GM18951 (cell line): Measurements from ENCODE around the gene KRTAP10-9.
"Not testable (repeated sequence)": the region's sequence is repeated elsewhere in the genome, so short reads cannot be mapped to it uniquely, and the experiment has no call there.

Source experiments
- POLR2A ChIP-seq: IDR thresholded peaks from 4 replicates; pipeline ENCODE4 v1.6.1; 2011; ENCODE audit warnings: mild to moderate bottlenecking; ENCODE audit not compliant: insufficient read length, insufficient read depth; ENCODE audit errors: extremely low read depth
- in situ Hi-C: fragments of 300-500 bp; cut with MboI; formaldehyde crosslinking; loops from one replicate; pipeline ENCODE4 v1.12.0; 2022; ENCODE audit warnings: low sequenced_read_pairs, mixed read lengths, inconsistent platforms; ENCODE audit not compliant: unreplicated experiment

Gene KRTAP10-9

GRCh38 chr21:44592446-44593311 lies 34.2 kb upstream of the KRTAP10-9 start, which contains the start of gene KRTAP10-6:
TSS of gene KRTAP10-6 (minus strand) at chr21:44592505. CDS start at chr21:44592484, 21 bp downstream.
- no peak for TF ChIP-seq POLR2A
- in situ Hi-C loops: no loop called here

GRCh38 chr21:44593598-44594405 lies 33.1 kb upstream of the KRTAP10-9 start:
- TF ChIP-seq POLR2A: no peak
- in situ Hi-C loops: no loop called here

DNA sequence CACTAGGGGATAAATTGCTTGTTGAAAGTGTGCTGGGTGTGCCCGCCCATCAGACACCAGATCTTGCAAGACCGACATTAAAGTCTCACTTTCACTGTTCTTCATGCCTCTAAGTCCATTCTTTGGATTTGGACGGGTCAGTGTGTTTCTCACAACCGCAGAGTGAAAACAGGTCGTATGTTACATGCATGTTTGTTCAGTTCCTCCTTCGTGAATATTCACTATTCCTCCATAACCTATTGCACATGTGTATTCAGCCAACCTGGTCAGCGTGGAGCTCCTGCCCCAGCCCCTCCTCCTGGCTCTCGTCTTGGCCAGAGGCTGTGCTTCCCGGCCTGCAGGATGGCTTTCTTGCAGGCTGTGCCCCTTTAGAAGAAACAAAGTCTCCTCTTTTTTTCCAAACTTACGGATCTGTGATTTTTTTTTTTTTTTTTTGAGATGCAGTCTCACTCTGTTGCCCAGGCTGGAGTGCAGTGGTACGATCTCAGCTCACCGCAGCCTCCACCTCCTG lies 32.4 kb upstream of the KRTAP10-9 start:
- TF ChIP-seq POLR2A: no peak
- in situ Hi-C loops: no loop called here

DNA sequence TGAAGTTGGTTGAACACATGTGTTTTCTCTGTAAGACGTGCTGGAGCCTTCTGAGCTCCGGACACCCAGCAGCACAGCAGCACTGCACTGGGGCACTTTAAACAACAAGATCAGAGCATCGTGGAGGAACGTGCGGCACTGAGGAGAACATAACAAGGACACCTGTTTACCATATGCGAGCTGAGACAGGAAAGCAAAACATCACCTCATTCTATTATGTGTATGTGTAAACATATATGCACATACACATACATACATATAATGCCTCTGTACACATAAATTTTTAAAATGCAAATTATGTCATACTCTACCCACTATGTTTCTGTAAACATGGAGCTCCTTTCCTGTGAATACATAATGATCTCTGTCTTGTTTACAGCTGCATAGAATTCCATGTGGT lies 31.4 kb upstream of the KRTAP10-9 start:
- in situ Hi-C loops: no loop called here
- TF ChIP-seq POLR2A: no peak

DNA sequence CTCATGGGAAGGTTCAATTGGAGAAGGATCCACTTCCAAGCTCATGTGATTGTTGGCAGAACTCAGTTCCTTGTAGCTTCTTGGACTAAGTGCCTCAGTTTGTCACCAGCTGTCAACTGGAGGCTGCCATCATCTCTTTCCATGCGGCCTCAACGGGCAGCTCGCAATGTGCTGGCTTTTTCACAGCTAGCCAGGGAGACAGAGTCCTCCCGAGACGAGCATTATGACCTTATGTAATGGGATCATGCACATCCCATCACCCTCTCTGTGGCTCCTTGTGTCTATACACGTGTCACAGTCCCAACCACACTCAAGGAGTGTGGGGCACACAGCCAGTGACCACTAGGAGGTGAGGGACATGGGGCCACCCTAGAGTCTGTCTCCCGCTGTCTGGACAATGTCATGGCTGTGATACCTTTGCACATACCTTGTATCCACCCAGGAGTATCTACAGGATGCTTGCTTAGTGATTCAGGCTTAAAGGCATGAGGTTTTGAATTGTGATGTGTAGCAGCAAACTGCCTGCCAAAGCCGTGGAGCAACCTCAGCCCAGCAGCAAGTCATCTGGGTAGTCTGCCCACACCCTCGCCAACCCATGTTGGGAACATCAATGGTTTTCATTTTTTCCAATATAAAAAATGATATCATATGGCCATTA lies 30.7 kb upstream of the KRTAP10-9 start:
- no peak for TF ChIP-seq POLR2A
- in situ Hi-C loops: no loop called here

- TF ChIP-seq POLR2A: no peak
- in situ Hi-C loops: no loop called here
Measured at GRCh38 chr21:44598061-44598460, 28.8 kb upstream of the KRTAP10-9 start.

DNA sequence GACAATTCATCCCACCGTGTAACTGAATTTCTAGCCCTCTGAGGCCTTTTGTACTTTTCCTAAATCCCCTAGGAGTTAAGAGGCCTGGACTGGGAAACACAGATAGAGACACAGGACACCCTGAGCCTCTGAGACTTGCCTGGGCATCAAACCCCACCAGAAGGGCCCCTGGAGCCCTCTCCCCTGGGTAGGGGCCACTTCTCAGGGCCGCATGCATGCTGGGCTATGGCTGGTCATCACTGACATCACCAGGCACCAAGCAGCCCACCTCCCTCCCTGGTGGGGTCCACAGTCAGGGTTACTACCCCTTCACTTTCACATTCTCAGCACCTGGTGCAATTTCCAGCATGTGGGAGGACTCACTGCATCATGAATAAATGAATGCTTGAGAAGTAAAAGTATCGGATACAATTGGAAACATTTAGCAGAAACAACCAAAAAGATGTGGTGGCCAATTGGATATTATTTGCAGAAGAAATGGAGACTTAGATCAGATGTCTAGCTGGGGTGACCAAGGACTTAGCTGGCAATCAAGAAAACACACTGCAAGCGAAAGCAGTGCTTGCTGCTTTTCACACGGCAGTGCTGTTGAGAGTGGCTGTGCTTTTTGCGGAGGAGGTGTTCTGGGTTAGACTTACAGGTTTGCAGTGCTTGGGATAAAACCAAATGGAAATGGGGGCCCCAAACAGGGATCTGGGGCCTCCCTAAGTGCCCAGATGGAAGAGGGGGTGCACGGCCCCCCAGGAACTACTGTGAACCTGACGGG lies 27.4 kb upstream of the KRTAP10-9 start:
- TF ChIP-seq POLR2A: no peak
- in situ Hi-C loops: no loop called here

GRCh38 chr21:44600118-44600978 lies 26.5 kb upstream of the KRTAP10-9 start, which contains the start of gene KRTAP10-7:
TSS of gene KRTAP10-7 (plus strand) at chr21:44600597. CDS start at chr21:44600622, 25 bp downstream.
- in situ Hi-C loops: not testable (repeated sequence)

DNA sequence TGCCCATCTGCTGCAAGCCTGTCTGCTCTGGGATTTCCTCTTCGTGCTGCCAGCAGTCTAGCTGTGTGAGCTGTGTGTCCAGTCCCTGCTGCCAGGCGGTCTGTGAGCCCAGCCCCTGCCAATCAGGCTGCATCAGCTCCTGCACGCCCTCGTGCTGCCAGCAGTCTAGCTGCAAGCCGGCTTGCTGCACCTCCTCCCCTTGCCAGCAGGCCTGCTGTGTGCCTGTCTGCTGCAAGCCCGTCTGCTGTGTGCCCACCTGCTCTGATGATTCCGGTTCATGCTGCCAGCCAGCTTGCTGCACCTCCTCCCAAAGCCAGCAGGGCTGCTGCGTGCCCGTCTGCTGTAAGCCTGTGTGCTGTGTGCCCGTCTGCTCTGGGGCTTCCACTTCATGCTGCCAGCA lies 25.8 kb upstream of the KRTAP10-9 start:
- in situ Hi-C loops: not testable (repeated sequence)

GRCh38 chr21:44601596-44602462 lies 25.1 kb upstream of the KRTAP10-9 start:
- in situ Hi-C loops: no loop called here
- TF ChIP-seq POLR2A: no peak

- TF ChIP-seq POLR2A: no peak
Measured at GRCh38 chr21:44602463-44602850, 24.4 kb upstream of the KRTAP10-9 start.

More at GRCh38 chr21:44602463-44602850, 24.4 kb upstream of the KRTAP10-9 start:
- in situ Hi-C loops: no loop called here
